GM19397 (cell line): ENCODE results near the gene SLC25A3.
"Not testable (repeated sequence)": the region's sequence is repeated elsewhere in the genome, so short reads cannot be mapped to it uniquely, and the experiment has no call there.

Source experiments
- ATAC-seq: cut with Tn5 transposase; IDR thresholded peaks from one replicate; pipeline ENCODE4 v1.9.1; 2021; ENCODE audit warnings: mild to moderate bottlenecking, moderate library complexity; ENCODE audit not compliant: unreplicated experiment

SLC25A3 gene

GRCh38 chr12:98594050-98594835 lies 757 bp downstream of the SLC25A3 start:
- peak; percentile 1 for ATAC-seq

DNA sequence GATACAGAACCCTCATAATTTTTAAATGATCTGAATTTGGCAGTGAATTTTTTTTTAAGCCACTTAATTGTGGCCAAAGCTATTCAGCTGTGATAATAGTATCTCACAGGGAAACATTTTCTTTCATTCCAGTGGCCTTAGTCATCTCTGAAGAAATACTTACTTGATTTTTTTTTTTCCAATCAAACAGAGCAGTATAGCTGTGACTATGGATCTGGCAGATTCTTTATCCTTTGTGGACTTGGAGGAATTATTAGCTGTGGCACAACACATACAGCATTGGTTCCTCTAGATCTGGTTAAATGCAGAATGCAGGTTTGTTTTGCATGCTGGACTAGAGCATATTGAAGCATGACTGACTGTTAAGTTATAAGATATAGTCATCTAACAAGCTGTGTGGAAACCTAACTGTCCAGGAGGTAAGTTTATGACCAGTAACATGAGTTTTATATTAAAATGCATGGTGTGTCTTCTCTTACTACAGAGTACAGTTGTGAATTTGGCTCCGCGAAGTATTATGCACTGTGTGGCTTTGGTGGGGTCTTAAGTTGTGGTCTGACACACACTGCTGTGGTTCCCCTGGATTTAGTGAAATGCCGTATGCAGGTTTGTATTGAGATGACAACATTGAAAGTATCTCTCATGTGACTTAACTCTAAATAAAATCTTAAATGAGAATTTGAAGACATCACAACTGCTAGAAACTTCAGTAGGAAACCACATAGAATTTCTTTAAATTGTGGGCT lies 1.9 kb downstream of the SLC25A3 start:
- ATAC-seq = no peak

DNA sequence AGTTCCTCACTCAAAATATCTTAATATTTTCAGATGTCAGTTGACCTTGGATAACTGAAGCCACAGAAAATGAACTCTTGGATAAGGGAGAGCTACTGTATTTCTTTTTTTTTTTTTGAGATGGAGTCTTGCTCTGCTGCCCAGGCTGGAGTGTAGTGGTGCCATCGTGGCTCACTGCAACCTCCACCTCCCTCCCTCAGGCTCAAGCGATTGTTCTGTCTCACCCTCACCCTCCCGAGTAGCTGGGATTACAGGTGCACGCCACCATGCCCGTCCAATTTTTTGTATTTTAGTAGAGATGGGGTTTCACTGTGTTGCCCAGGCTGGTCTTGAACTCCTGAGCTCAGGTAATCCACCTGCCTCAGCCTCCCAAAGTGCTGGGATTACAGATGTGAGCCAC lies 3.8 kb downstream of the SLC25A3 start:
- not testable (repeated sequence) for ATAC-seq

DNA sequence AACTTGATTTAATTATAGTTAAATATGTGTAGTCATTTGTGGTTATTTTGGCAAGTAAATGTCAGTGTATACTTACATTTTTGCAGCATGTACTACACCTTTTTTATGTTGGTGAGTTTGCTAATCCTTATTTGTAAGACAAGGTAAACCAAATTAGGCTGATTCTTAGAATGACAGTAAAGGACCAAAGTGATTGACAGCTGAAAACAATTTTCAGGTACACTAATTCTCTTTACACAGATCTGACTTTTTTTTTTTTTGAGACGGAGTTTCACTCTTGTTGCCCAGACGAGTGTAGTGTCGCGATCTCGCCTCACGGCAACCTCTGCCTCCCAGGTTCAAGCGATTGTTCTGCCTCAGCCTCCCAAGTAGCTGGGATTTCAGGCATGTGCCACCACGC lies 8.4 kb downstream of the SLC25A3 start:
- no peak for ATAC-seq

- no peak for ATAC-seq
These were observed 13.0 kb downstream of the SLC25A3 start for GRCh38 chr12:98606359-98606988.

GRCh38 chr12:98610596-98610995 lies 17.1 kb downstream of the SLC25A3 start:
- ATAC-seq = no peak

GRCh38 chr12:98612696-98613334 lies 19.3 kb downstream of the SLC25A3 start:
- peak; percentile 86 for ATAC-seq

GRCh38 chr12:98618952-98619351 lies 25.5 kb downstream of the SLC25A3 start:
- ATAC-seq = no peak

DNA sequence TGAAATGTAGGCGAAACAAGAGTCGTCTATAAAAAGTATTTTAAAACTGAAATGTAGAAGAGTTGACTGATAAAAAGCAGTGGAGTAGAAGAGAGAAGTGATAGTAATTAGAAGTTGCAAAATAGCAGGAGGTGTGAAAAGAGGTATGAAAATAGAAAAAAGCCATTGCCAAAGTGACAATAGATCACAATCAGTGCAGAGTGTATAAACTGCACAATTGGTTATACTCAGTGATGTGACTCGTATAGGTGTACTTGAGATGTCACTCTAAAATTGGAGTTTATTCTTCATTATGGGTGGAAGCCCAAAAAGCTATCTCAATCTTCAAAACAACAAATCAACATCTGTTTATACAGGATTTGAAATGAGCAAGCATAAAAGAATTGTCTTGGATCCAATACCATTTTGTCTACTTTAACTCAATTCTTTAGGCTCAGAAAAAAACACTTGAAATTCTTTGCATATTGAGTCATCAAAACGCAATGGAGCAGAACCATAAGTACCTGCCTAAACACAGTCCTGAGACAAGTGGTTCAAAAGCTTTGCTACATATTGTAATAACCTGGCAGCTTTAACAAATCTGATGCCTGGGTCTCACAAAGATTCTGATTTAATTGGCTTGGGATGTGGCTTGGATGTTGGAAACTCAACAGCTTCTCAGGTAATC lies 42.3 kb downstream of the SLC25A3 start:
- no peak for ATAC-seq

- ATAC-seq = no peak
These were observed 43.6 kb downstream of the SLC25A3 start for GRCh38 chr12:98637068-98637467.

- no peak for ATAC-seq
These were observed 44.5 kb downstream of the SLC25A3 start for GRCh38 chr12:98638009-98638408.

DNA sequence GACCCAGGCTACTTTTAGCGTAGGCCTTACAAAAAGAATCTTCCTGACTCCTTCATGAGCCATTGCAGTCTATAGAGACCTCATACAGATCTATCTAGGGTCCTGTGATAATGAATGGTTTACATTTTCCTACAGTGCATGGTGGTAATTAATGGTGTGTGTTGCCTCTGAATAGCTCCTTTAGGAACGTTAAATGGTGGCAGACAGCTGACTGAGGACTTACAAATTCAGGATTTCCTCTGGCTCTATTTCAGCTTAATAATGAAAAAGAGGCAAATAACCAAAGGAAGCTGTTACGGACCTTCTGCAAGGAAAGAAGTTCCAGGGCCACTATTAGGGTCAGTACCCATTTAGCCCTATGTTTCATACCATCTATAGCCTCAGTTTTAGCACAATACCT lies 46.0 kb downstream of the SLC25A3 start:
- ATAC-seq = no peak

DNA sequence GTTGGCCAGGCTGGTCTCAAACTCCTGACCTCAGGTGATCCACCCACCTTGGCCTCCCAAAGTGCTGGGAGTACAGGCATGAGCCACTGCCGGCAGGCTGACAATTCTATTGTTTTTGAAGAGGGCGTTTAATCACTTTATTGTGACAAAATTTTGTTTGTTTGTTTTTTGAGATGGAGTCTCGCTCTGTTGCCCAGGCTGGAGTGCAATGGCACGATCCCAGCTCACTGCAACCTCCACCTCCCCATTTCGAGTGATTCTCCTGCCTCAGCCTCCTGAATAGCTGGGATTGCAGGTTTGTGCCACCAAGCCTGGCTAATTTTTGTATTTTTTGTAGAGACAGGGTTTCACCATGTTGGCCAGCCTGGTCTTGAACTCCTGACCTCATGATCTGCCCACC lies 49.3 kb downstream of the SLC25A3 start:
- not testable (repeated sequence) for ATAC-seq

GRCh38 chr12:98644433-98644711 lies 50.9 kb downstream of the SLC25A3 start:
- ATAC-seq = peak; percentile 18

DNA sequence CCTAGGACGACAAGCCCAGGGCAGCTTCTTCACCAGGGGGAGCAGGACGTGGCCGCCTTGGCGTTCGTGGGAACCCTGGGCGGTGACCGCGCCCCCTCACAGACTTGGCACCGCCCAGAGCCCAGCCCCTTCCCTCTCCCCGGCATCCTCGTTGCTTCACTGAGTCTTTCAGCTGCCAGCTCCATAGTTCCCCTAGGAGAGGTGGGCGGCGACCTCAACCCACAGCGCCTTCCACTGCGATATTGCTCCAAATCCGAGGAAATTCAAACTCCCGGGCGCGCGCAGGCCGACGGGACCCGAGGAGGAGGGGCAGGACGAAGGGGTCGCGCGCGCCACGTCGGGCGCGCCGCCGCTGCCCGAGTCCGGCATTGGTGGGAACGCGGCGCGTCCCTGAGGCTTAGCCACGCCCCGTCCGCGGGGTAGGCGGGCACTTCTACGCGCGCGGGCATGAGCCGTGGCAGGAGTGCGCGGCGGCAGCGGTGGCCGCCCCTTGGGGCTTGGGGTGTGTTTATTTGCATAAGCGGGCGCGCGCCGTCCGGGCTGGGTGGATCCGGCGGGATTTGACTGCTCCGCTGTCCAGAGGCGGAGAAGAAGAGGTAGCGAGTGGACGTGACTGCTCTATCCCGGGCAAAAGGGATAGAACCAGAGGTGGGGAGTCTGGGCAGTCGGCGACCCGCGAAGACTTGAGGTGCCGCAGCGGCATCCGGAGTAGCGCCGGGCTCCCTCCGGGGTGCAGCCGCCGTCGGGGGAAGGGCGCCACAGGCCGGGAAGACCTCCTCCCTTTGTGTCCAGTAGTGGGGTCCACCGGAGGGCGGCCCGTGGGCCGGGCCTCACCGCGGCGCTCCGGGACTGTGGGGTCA lies 51.5 kb downstream of the SLC25A3 start, which contains the start of the genes APAF1 and IKBIP:
Gene APAF1 (plus strand): TSS at position 579 of the 860 bp plus-strand sequence. CDS start 3,070 bp downstream, outside the sequence.
Gene IKBIP (minus strand): TSS at position 77 of the 860 bp plus-strand sequence. CDS start 87 bp downstream, outside the sequence.
- ATAC-seq = peak; percentile 88

- ATAC-seq = no peak
These were observed 52.1 kb downstream of the SLC25A3 start for GRCh38 chr12:98645572-98646067.

GRCh38 chr12:98646294-98647090 lies 53.0 kb downstream of the SLC25A3 start:
- ATAC-seq = no peak

DNA sequence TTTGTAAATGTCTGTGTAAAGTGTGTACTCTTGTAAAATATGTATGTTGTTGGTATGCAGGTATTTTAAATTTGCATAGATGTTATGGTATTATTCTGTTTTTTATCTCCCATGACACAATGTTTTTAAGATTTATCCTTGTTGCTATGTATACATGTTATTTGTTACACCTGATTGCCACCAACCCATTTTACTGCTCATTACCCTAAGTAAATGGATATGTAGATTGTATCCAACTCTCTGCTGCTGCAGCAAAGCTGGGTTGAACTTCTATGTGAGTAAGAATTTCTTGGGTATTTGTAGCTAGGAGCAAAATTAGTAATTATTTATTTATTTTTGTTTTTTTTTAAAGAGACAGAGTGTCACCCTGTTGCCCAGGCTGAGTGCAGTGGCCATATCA lies 57.8 kb downstream of the SLC25A3 start:
- no peak for ATAC-seq
